Neuron (in vitro differentiated cells): ENCODE data around the gene WTAP.
A peak's percentile ranks its signal among the peaks of the same experiment; 100 is the strongest.

Experiments used
- H2AFZ ChIP-seq: one replicate; pipeline ENCODE4 v1.6.1; 2013; ENCODE audit warnings: low read depth, mild to moderate bottlenecking, inconsistent platforms, low read length, moderate library complexity
- H3K27me3 ChIP-seq: one replicate; pipeline ENCODE4 v1.6.1; 2013; ENCODE audit warnings: low read length; ENCODE audit not compliant: insufficient read depth
- H3K36me3 ChIP-seq: one replicate; pipeline ENCODE4 v1.6.1; 2013; ENCODE audit warnings: low read length; ENCODE audit not compliant: insufficient read depth
- H3K4me1 ChIP-seq: one replicate; pipeline ENCODE4 v1.6.1; 2013; ENCODE audit warnings: low read length; ENCODE audit not compliant: insufficient read depth
- H3K4me3 ChIP-seq: 2 replicates; pipeline ENCODE4 v1.5.1; 2013; ENCODE audit warnings: mild to moderate bottlenecking, low read length, moderate library complexity
- H3K9me3 ChIP-seq: one replicate; pipeline ENCODE4 v1.6.1; 2013; ENCODE audit warnings: low read length

Gene WTAP

GRCh38 chr6:159726918-159727716 lies at the start of gene WTAP:
Gene WTAP (plus strand): TSS chr6:159727506. CDS start chr6:159736266, 8,760 bp downstream.
- Histone ChIP-seq H3K4me3 (peak within 1 kb of the TSS; percentile 100), H3K9me3 (no peaks in the 10 kb centered on the region), H3K4me1 (peaks cover 19% of the 10 kb centered on the region), H3K27me3 (no peaks in the 10 kb centered on the region), H3K36me3 (peaks cover 18% of the 10 kb centered on the region), H2AFZ (peak within 1 kb of the TSS; percentile 71)

- Histone ChIP-seq H3K36me3 (peaks cover 17% of the 10 kb centered on the region), H3K4me3 (no peak overlapping the region), H3K9me3 (no peaks in the 10 kb centered on the region), H2AFZ (no peak overlapping the region), H3K27me3 (no peaks in the 10 kb centered on the region), H3K4me1 (no peaks in the 10 kb centered on the region)
Measured at GRCh38 chr6:159677506-159678165, 49.7 kb upstream of the WTAP start.

- Histone ChIP-seq H3K4me3 (no peak overlapping the region), H3K9me3 (no peaks in the 10 kb centered on the region), H3K27me3 (no peaks in the 10 kb centered on the region), H2AFZ (no peak overlapping the region), H3K4me1 (no peaks in the 10 kb centered on the region), H3K36me3 (peaks cover 25% of the 10 kb centered on the region)
Measured at GRCh38 chr6:159678574-159678973, 48.7 kb upstream of the WTAP start.

- Histone ChIP-seq H3K4me3 (no peak overlapping the region), H2AFZ (no peak overlapping the region), H3K4me1 (no peaks in the 10 kb centered on the region), H3K9me3 (no peaks in the 10 kb centered on the region), H3K27me3 (no peaks in the 10 kb centered on the region), H3K36me3 (peaks cover 30% of the 10 kb centered on the region)
Measured at GRCh38 chr6:159679091-159680077, 47.9 kb upstream of the WTAP start.

GRCh38 chr6:159680104-159680503 lies 47.2 kb upstream of the WTAP start:
- Histone ChIP-seq H3K36me3 (peaks cover 35% of the 10 kb centered on the region), H3K4me1 (no peaks in the 10 kb centered on the region), H3K4me3 (no peak overlapping the region), H2AFZ (no peak overlapping the region), H3K9me3 (no peaks in the 10 kb centered on the region), H3K27me3 (no peaks in the 10 kb centered on the region)

GRCh38 chr6:159681191-159681880 lies 46.0 kb upstream of the WTAP start:
- Histone ChIP-seq H3K4me1 (no peaks in the 10 kb centered on the region), H3K9me3 (no peaks in the 10 kb centered on the region), H3K36me3 (peaks cover 38% of the 10 kb centered on the region), H2AFZ (no peak overlapping the region), H3K27me3 (no peaks in the 10 kb centered on the region), H3K4me3 (no peak overlapping the region)

- H2AFZ ChIP-seq, result no peak overlapping the region
- H3K9me3 ChIP-seq, result no peaks in the 10 kb centered on the region
- H3K36me3 ChIP-seq, result peaks cover 44% of the 10 kb centered on the region
- no peak overlapping the region for H3K4me3 ChIP-seq
- H3K4me1 ChIP-seq, result no peaks in the 10 kb centered on the region
- no peaks in the 10 kb centered on the region for H3K27me3 ChIP-seq
Measured at GRCh38 chr6:159682295-159682694, 45.0 kb upstream of the WTAP start.

- H3K4me1 ChIP-seq, result no peaks in the 10 kb centered on the region
- no peak overlapping the region for H2AFZ ChIP-seq
- no peaks in the 10 kb centered on the region for H3K27me3 ChIP-seq
- H3K4me3 ChIP-seq, result no peak overlapping the region
- no peaks in the 10 kb centered on the region for H3K9me3 ChIP-seq
- peaks cover 47% of the 10 kb centered on the region for H3K36me3 ChIP-seq
Measured at GRCh38 chr6:159682810-159683209, 44.5 kb upstream of the WTAP start.

- Histone ChIP-seq H3K4me1 (no peaks in the 10 kb centered on the region), H3K4me3 (no peak overlapping the region), H3K9me3 (no peaks in the 10 kb centered on the region), H3K36me3 (peaks cover 46% of the 10 kb centered on the region), H3K27me3 (no peaks in the 10 kb centered on the region), H2AFZ (no peak overlapping the region)
Measured at GRCh38 chr6:159684013-159684304, 43.3 kb upstream of the WTAP start.

GRCh38 chr6:159686040-159686439 lies 41.3 kb upstream of the WTAP start:
- H3K27me3 ChIP-seq, result no peaks in the 10 kb centered on the region
- H3K4me1 ChIP-seq, result peaks cover 1% of the 10 kb centered on the region
- H3K4me3 ChIP-seq, result no peak overlapping the region
- no peaks in the 10 kb centered on the region for H3K9me3 ChIP-seq
- peaks cover 46% of the 10 kb centered on the region for H3K36me3 ChIP-seq
- H2AFZ ChIP-seq, result no peak overlapping the region

- Histone ChIP-seq H2AFZ (no peak overlapping the region), H3K27me3 (no peaks in the 10 kb centered on the region), H3K9me3 (no peaks in the 10 kb centered on the region), H3K4me3 (no peak overlapping the region), H3K4me1 (peaks cover 7% of the 10 kb centered on the region), H3K36me3 (peaks cover 39% of the 10 kb centered on the region)
Measured at GRCh38 chr6:159686703-159687102, 40.6 kb upstream of the WTAP start.

- H3K4me3 ChIP-seq, result no peak overlapping the region
- no peaks in the 10 kb centered on the region for H3K9me3 ChIP-seq
- peaks cover 36% of the 10 kb centered on the region for H3K36me3 ChIP-seq
- H2AFZ ChIP-seq, result no peak overlapping the region
- no peaks in the 10 kb centered on the region for H3K27me3 ChIP-seq
- peaks cover 14% of the 10 kb centered on the region for H3K4me1 ChIP-seq
Measured at GRCh38 chr6:159687341-159687740, 40.0 kb upstream of the WTAP start.
